Activated CD4-positive, alpha-beta T cell treated with anti-CD3 and anti-CD28 coated beads, Interleukin-2, amount 50 U/mL, for 24 hours (primary cell): ENCODE results near the gene RBM20.

Experiments
- DNase-seq, 2 donors: peaks; one replicate each; pipeline ENCODE4 v3.0.0-alpha.2; 2020; ENCODE audit warnings: low read depth in 1 of 2, low spot score in 1 of 2

Gene RBM20

GRCh38 chr10:110850099-110850498, 206.0 kb downstream of the RBM20 start:
- no peak for DNase-seq

GRCh38 chr10:110851020-110851612, 207.0 kb downstream of the RBM20 start:
- no peak for DNase-seq

GRCh38 chr10:110852255-110852896, 208.2 kb downstream of the RBM20 start:
- no peak for DNase-seq

- DNase-seq = no peak
Measured at GRCh38 chr10:110852947-110853346, 208.8 kb downstream of the RBM20 start.

GRCh38 chr10:110853921-110854605, 209.9 kb downstream of the RBM20 start:
- DNase-seq = no peak

GRCh38 chr10:110857265-110858171, 213.4 kb downstream of the RBM20 start:
- DNase-seq = no peak

- no peak for DNase-seq
Measured at GRCh38 chr10:110858297-110858934, 214.3 kb downstream of the RBM20 start.

GRCh38 chr10:110859206-110859972, 215.3 kb downstream of the RBM20 start:
- no peak for DNase-seq

- no peak for DNase-seq
Measured at GRCh38 chr10:110859973-110860376, 215.8 kb downstream of the RBM20 start.

GRCh38 chr10:110860576-110861241, 216.6 kb downstream of the RBM20 start:
- DNase-seq = no peak

GRCh38 chr10:110861476-110861875, 217.3 kb downstream of the RBM20 start:
- no peak for DNase-seq

GRCh38 chr10:110861930-110862649, 218.0 kb downstream of the RBM20 start:
- DNase-seq = no peak

GRCh38 chr10:110862961-110863360, 218.8 kb downstream of the RBM20 start:
- DNase-seq = no peak

GRCh38 chr10:110863361-110863760, 219.2 kb downstream of the RBM20 start:
- no peak for DNase-seq

GRCh38 chr10:110863956-110864355, 219.8 kb downstream of the RBM20 start:
- no peak for DNase-seq

- DNase-seq = peak in 1 of 2 donors; percentile 36
Measured at GRCh38 chr10:110864662-110865140, 220.6 kb downstream of the RBM20 start.

GRCh38 chr10:110865186-110865808, 221.2 kb downstream of the RBM20 start:
- DNase-seq = no peak

GRCh38 chr10:110865809-110866482, 221.8 kb downstream of the RBM20 start:
- no peak for DNase-seq
